ENCODE measurements around the gene SFXN5.

The SFXN5 gene

DNA sequence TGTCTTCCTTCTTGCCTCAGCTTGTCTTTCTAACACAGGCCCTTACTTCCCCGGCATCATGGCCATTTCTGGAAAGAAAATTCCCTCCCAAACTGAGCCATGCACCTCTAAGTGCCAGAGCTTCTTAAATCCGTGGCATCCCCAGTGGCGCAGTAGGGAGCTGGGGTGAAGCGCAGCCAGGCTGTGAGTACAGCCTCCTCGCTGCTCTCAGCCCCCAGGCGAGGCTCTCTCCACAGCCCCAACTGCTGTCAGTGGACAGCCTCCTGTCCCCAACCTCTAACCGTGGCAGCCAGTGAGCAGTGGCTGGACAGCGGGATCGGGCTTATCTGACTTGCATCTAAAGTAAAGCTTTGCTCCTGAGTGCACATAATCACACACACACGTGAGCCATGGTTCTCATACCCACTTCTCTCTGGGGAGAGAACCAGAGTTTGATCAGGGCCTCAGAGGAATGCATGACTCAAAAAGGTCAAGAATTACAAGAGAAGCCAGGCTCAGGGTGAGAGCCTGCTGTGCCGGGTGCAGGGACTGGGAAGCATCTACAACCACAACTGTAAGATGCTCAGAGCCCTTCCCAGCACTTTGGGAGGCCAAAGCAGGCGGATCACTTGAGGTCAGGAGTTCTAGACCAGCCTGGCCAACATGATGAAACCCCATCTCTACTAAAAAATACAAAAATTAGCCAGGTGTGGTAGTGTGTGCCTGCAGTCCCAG, 50.7 kb downstream of the SFXN5 start:
- DNase-seq (ENCODE audit: low read depth): peak; percentile 41

DNA sequence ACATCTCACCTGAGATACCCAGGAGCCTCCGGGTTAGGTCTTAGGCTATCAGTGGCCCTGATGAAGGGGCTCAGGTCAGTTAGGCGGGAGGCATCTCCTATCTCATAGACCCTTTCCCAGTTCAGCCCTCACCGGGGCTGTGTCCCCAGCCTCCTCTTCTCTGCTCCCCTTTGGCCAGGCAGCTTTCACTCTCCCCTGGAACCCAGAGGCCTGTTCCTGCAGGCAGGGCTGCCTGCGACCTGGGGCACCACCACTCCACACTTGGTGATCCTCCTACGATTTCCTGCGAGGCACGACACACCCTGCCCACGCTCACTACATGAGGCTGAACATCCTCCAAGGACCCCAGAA, 51.2 kb downstream of the SFXN5 start:
- no peak for DNase-seq (ENCODE audit: low read depth)

DNA sequence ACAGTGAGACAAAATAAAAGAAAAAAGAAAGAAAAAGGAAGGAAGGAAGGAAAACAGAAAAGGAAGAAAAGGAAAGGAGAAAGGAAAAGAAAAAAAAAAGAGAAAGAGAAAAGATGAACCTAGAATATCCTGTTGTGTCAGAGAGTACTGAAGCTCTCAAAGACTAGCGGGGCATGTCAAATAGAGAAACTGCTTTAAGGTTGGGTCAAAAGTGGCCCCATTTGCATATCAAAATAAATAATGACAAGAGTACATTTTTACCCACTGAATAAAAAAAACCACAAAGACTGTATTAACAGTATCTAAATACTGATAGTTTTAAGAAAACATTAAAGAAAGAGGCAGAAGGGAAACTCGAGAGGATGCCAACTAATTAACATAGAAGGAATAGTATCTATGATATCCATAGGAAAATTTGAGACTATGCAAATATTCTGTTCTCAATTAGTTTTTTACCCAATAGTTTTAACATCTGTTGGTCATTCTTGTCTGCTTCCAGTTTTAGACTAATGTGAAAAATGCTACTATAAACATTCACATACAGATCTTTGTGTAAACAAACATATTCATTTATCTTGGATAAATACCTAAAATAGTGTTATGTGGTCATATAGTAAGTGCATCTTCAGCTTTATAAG, 53.2 kb downstream of the SFXN5 start:
- DNase-seq (ENCODE audit: low read depth): no peak

DNA sequence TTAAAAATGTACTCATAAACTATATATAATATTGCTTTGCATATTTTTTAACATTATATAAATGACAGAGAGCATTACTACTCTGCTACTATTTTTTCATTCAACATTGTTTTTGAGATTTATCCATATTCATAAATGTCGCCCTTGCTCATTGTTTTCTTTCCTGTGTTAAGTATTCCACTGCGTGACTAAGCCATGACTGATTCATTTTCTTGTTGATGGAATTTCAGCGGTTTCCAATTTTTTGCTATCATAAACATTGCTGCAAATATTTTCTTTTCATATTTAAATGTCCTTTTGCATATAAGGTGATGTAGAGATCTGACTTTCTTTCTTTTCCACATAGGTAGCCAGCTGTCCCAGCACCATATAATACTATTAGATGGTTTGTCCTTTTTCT, 57.6 kb downstream of the SFXN5 start:
- DNase-seq (ENCODE audit: low read depth): peak; percentile 23

DNA sequence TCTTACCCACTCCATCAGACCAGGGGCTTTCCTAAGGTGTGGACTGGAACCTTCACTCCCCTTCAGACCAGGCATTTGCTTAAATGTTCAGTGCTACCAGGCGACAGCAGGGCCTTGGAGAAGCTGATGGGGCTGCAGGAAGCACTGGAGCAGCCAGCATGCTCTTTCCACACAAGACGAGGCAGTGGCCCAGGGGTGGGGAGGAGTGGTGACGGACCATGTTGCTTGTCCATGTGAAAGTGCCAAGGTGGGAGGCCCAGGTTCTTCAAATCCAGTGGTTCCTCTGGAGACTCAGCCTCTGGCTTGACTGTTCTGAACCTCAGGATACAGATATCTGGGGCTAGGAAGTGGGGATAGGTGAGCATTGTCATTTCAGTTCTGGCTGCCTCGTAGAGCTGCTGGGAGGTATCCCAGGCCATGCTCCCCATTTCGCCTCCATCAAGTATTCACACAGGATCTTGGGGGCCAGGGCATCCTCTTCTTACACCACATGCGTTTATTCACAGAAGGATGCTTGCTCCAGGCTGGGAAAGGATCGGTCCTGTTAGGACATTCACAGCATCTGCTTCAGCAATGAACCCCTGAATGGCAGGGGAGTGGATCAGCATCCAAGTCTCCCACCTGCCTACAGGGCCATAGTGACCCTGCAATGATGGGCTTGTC, 62.2 kb downstream of the SFXN5 start:
- no peak for DNase-seq (ENCODE audit: low read depth)

DNA sequence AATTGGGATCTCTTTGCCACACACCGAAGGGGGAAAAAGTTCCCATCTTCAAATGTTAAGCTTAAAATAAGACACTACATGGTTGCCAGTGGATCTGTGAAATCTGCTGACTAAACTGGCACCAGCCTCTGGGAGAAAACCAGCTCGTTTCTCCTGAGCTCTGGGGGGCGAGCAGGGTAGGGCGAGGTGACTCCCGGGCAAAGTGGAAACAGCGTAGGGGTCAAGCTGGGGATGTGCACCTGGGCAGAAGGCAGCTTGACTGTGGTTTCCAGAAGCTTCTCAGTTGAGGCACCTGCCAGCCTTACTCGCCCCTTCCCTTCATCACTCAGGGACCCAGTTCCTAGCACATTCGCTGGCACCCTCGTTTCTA, 62.8 kb downstream of the SFXN5 start:
- no peak for DNase-seq (ENCODE audit: low read depth)

DNA sequence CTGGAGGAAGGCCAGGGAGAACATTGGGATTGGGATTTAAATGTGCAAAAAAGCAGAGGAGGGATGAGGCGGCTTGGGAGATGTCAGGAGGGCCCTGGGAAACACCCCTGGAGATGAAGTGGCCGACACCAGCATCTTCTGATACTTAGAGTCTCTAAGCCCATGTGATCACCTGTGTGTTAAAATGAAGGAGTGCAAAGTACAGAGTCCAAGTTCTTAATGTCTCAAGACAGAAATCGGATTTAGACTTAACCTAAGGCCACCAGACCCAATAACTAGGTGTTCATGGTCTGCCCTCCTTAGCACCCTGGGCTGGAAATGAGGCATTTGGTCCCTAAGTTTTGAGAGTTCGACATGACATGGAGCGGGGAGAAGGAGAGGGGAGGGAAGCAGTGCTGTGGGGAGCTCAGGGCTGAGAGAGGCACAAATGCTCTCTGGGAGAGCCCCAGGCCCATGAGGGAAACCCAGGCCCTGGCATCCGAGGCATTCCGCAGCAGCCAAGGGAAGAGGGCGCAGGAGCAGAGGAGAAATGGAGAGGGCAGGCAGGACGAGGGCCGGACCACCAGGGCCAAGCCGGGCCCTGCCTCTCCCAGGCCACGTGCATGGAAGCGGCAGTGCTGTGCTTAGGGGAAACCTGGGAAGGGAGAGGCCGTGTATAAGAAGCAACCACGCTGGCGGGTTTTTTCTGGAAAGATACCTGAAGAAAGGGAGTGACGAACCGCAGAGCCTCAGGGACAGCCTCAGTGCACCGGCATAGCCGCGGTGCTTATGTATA, 63.3 kb downstream of the SFXN5 start:
- DNase-seq (ENCODE audit: low read depth): no peak

DNA sequence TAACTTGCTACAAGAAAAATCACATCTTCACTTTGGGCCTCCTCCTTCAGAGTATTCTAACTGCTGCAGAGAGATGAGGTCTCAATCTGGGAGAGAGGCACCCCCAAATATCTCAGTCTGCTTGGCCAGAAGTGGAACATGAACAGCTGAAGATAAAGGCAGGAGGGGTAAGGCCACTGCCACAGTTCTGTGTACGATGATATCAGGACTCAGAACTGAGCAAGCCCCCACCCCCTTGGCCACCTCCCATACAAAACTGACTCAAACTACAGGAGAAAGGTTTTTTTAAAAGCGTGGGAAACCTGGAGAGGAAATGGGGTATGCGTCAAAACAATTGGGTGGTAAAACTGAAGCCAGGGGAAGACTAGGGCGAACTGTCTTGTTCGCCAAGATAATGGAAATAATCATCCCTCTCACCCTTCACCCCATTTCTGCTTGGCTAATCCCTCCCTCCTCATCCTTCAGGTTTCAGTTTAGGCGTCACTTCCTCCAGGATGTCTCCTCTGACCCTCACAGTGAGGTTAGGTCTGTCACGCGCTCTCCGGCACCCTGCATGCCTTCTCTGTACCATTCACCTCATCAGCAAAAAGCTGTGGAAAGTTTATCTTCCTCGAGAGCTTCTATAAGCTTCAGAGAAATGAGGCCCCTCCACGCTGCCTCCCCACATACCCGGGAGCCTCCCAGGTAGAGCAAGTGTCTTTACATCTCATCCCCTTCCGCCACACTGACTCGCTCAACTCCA, 64.4 kb downstream of the SFXN5 start:
- no peak for DNase-seq (ENCODE audit: low read depth)

DNA sequence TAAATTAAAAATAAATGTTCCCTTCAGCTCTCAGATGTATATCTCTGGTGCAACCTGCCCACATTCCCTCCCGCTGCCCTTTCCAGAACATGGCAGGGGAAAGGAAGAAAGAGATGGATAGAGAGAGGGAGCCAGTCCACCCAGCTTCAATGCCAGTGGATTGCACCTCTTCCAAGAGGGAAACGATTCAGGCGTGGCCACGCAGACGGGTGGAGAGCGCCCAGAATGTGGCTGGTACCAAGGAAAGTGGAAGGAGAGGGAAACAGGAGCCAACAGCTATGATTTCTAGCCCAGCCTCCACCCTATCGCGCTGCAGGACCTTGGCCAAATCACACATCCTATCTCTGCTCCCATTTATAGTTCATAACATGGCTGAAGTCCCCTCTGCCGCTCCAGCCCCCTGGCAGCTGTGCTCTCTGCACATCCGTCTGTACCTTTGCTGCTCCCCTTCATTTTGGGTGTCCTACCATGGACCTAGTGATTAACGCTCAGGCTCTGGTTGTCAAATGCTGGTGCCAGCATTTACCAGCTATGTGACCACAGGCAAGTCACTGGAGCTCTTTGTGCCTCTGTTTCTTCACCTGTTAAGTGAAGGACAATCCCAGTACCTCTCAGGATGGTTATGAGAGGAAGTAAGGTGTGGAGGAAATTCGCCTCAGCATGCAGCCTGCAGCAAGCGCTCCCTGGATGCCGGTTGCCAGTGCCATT, 66.5 kb downstream of the SFXN5 start:
- DNase-seq (ENCODE audit: low read depth): no peak

DNA sequence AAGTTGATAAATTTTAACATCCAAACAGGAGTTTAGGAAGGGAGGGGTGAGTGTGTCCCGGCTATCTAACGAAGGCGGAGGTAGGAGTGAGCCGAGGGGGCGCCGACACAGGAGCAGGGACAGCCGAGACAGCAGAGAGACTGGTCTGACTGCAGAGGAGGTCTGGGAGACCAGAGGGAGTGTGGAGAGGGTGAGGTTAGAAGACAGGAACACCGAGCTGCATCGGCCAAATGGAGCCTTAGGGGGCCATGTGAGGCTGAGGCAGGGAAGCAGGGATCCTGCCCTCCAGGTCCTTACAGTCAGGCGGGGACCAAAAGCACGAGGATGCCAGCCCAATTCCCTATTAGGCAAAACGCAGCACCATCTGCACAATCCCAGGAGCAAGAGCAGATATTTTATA, 67.0 kb downstream of the SFXN5 start:
- no peak for DNase-seq (ENCODE audit: low read depth)

DNA sequence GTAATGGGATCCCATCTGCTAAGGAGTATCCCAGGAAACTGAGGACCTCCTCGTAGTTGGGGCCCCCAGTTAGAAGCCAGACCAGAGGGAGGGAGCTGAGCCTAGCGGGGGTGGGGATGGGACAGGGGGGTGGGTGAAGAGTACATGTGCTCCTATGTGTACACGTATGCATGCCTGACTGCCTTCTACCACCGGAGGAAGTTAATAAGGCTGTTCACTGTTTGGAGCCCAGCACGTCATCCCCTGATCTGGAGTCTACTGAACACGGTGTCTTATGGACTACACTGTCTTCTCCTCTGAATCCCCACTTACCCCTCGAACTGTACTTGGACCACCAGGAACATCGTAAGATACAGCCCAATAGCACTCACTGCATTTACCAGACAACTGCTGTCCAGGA, 68.5 kb downstream of the SFXN5 start:
- DNase-seq (ENCODE audit: low read depth): no peak

DNA sequence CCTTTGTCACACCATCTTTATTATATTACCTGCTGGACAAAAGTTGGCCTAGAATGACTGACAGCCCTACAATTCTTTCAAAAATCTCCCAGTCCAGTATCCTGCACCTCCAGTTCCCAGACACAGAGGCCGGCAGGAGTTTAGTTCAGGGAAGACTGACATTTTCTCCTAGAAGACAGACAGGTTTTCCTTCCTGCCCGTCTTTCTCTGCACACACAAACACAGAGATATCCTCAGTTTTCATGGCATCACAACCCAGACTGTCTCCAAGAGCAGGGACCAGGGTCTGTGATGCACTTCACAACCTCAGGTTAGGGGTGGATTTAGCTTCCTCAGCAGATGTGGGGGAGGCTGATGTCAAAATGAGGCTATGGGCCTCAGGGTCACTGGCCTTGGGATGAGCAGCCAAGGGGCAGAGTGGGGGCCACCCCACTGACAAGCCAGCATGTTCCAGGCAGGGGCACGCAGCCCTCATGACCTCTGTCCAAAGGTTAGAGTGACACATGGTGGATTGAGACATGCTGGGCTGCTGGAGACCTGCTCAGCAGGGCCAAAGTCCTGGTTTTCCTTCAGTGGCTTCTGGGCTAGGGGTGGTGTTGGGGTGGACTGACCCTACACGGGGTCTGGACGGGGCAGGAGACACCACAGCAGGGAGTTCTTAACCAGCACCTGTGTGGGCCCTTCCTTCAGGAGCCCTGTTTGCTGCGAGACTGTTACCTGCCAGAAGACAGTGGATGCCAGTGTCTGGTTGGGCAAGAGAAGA, 70.5 kb downstream of the SFXN5 start:
- DNase-seq (ENCODE audit: low read depth): no peak

DNA sequence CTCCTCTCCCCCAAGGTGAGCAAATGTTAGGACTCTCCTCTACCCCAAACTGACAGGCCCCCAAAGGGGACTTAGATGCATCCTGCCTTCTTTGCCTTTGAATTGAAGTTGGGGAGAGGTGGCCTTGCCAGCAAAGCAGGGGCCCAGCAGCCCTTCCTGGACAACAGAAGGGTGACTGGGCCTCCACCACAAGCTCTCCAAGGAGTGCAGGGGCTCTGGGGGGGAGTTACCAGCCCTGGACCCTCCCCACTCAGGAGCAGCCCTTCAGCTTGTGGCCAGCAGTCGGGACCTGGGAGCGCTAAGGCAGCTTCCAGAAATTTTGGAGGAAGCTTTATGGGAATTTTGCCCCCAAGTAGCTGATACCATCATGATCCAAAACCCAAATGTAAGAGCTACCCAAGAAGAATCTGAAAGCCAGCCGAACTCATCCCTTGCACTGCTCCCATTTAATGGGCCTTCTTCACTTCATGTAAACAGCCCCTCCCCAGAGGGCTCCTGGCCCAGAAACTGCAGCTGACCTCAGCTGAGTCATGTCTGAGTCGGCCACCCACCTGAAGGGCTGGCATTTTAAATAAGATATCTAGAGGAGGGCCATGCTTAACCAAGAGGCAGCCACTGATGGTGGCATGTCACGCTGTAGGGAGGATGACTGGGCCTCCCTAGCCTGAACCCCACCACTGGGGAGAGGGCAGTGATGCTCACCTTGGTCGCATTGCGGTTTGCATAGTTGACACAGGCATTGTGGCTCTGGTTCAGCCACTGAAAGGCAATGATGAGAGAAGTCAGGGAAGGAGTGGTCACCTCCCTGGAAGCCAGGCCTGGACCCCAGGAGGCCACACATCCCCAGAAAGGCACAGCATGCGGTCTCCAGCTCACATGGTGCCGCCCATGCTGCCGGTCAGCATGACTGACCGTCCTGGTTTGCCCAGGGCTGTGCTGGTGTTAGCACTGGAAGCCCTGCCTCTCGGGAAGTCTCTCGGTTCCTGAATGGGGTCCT, 71.5 kb downstream of the SFXN5 start:
- DNase-seq (ENCODE audit: low read depth): no peak

DNA sequence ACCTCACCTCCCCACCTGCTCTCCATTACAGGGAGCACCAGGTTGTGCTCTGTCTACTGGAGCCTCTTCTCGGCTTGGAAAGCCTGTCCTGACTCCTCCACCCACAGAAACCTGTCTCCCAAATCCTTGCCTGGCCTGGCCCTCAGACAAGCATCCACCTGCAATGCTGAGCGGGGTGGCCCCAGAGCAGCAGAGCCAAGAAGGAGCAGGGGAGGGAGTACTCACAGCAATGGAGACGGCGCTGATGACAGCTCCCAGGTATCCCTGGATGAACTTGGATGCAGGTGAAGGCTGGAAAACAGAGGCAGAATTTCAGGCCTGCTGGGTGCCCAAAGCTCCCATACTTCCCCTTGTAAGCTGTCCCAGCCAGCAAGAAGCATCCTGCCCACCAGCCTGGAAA, 72.8 kb downstream of the SFXN5 start:
- no peak for DNase-seq (ENCODE audit: low read depth)

DNA sequence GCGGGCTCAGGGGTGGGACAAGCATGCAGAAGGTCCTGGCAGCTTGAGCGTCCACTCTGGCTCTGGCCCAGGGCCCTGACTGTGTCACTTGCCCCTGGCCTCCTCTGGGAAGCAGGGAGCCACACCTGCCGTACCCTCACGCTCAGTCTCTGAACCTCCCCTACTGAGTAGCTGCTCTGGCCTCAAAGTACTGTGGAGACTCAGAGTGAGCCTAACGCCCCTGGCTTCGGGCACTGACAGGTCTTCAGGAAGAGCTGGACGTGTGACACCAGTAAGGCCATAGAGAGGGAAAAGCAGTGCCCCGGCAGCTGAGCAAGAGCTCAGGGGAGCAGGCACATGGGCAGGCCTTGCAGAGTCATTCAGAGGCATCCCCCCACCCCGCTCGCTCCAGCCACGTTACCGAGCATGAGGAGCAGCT, 73.3 kb downstream of the SFXN5 start:
- no peak for DNase-seq (ENCODE audit: low read depth)

DNA sequence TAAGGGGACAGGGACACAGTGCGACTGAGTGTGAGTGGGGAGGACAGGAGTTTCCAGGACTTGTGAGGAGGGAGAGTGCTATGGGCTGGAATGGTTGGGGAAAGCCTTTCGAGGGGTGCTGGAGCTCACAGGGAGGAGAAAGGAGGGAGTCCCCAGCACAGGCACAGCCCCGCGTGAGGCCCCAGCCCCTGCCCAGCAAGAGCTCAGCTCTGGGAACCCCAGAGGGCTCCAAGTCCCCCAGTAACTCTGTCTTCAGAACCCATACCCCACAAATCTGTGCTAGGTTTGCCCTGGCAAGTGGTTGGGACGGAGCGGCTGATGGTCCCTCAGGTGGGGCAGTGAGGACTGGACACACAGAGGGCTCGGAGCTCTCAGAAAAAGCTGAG, 75.4 kb downstream of the SFXN5 start:
- no peak for DNase-seq (ENCODE audit: low read depth)

DNA sequence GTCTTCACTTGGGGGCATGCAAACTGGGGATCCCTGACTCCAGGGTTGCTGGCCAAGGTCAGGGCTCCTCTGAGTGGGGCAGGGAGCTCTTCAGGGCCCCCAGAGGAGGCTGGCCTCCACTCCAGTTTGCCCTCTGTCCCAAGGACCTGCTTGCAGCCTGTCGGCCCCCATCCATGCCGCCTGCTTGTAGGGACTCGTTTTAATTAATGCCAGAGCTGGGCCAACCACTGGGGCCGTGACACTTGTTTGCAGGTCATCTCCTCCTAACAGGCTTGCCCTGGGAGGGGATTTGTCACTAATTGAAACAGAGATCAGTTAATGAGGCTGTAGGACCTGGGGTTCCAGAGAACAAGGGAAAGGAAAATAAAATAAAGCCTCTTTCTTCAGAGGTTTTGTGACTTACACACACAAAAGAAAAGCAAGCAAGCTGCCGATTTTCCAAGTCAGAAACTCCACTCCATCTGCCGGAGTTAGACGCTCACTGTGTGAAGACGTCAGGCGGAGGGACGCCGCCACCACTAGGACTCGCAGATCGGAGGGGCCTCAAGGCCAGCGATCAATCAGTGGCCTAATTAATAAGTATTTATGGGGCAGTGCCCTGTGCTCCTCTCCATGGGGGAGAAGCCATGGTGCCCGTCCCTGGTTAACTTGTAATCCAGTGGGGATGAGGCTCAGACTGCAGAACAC, 75.9 kb downstream of the SFXN5 start:
- no peak for DNase-seq (ENCODE audit: low read depth)

DNA sequence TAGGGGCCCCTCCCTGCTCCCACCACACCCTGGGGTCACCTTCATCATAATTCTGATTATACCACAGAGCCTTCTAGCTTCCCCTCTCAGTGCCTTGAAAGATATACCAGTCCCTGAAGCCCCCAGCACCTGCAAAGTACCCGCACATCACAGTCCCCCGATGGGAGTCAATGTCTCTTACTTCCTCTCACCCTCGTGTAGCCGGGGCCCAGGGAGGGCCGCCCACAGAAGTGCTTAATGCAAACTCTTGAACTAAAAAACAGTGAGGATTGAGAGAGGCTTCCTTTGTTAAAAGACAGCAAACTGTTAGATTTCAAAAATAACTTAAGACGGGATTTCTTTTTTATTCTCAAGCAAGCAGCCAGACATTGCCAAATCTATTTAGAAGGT, 76.5 kb downstream of the SFXN5 start:
- no peak for DNase-seq (ENCODE audit: low read depth)
